D341Med (cell line): ENCODE data around the gene CYB5R3.

Experiments
- DNase-seq: peaks from one replicate; pipeline ENCODE4 v3.0.0; 2012; ENCODE audit warnings: low spot score

The CYB5R3 gene

DNA sequence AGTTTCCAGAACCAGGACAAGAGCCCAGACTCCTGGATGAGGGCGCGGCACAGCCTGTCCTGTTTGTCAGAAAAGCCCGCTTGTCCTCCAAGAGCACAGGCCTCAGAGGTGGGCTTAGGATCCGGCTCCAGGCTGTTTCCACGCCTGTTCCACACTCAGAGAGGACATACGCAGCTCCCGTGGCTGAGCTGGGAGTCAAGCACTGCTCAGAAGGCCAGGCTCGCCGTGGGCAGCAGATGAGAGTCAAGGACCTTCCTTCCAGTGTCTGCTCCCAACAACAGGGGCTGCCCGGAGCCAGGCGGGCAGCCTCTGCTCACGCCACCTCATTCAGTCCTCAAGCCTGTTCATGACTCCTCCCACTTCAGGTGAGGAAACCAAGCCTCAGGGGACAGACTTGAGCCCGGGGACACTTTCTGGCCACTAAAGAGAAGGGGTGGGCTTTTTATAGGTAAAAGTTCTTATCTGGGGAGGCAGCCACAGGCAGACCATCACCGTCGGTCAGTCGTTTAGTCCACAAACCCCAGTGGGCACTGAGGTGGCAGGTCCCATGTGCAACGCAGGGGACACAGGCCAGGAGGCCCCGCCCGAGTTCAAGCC, 3.8 kb downstream of the CYB5R3 start:
- DNase-seq: peak; percentile 34

DNA sequence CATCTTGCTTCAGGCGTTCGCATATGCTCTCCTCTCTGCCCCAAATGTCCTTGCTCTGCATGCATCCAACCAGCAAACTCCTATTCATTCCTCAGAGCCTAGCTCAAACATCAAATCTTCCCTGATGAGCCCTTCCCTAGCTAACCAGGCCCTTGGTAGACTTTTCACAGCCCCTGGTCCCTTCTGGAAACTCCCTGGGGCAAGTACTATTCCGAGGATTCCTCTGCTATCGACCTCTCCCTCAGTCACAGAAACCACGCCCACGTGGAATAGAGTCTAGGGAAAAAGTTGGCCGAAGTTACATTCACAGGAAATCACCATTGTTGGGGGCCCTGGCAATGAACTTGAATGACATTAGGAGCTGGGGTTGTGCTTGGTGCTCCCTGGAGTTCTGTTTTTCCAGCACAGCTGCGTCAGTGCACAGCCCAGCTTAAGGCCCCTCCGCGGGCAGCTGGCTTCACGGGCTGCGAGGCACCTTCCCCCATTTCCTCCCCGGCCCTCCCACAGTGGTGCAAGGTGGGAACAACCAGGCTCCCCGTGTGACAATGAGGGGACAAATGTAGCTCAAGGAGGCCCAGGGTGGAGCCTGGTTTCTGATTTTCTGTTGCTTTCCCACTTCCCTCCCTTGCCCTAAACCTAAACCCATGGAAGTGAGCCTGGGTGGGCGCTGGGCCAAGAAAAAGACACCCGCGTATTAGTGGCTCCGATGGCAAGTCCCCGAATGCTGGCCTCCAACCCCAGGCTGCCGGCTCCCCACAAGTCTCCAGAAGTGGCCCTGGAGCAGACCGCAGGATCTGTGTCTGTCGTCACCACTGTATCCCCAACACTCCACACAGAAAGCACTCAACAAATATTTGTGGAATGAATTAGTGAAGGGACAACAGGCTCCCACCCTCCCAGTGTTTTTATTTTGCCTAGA, 4.5 kb downstream of the CYB5R3 start:
- peak; percentile 45 for DNase-seq

DNA sequence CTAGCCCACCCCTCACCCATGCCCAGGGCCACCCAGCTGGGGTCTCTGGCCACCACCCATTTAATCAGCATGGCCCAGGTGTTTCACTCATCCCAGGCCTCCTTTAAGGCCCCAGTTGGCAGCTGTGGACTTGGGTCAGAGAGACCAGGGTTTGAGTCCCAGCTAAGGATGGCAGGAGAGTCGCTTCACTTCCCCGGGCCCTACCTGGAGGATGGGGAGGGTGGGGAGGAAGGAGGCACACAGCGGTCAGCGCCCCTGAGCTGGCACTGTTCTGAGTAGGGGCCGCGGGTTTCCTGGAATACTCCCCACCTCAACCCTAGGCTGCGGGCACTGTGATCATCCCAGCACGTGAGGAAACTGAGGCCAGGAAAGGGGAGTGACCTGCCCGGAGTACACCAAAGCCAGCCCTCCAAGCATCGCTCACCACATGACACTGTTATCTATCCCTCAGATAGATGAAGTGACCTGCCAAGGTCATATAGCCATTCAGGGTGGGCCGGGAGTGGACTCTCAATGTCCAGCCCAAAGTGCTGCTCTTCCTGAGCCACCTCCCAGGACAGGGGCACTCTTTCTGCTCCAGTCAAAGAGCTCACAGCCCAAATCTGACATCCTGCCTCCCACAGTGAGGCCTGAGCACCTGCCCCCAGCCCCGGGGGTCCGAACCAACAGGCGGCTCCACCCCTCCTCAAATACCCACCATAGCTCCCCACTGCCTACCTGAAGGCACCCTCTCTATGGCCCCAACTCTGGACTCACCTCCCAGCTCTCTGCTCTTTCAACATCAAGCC, 5.4 kb downstream of the CYB5R3 start:
- no peak for DNase-seq

- DNase-seq: no peak
These were observed 6.2 kb downstream of the CYB5R3 start for GRCh38 chr22:42642806-42643633.

DNA sequence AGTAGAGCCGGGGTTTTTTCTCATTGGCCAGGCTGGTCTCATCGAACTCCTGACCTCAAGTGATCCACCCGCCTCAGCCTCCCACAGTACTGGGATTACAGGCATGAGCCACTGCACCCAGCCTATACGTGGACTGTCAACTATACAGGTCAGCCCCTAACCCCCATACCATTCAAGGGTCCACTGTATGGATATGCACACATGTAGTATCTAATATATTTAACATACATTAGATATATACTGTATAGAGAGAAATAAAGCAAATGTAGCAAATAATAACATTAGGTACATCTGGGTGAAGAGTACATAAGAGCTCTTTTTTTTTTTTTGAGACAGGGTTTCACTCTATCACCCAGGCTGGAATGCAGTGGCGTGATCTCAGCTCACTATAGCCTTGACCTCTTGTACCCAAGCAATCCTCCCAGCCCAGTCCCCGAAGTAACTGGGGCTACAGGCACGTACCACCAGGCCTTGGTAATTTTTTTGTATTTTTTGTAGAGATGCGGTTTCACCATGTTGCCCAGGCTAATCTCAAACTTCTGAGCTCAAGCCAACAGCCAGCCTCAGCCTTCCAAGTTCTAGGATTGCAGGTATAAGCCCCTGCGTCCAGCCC, 7.3 kb downstream of the CYB5R3 start:
- no peak for DNase-seq

DNA sequence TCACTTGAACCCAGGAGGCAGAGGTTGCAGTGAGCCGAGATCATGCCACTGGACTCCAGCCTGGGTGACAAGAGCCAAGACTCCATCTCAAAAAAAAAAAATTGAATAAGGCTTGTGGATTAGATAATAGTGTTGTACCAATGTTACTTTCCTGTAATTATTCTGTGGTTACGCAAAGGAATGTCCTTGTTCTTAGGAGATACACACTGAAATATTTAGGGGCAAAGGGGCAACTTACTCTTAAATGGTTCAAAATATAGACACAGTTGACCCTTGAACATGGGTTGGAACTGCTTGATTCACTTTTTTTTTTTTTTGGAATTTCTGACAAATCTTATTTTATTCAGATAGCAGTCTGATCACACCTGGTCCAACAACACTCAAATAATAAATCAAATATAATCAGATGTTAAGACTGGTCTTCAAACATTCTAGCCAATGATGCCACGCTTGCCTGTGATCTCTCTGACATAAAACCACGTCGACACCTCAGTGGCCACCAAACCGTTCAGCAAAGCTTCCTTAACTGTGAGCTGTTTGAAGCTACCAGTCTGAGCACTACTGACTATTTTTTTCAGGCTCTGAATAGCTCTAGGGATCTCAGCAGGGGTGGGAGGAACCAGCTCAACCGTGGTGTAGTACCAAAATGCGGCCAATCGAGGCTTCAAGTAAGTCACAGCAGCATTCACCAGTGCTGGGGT, 9.5 kb downstream of the CYB5R3 start:
- DNase-seq: no peak

- no peak for DNase-seq
These were observed 11.6 kb downstream of the CYB5R3 start for GRCh38 chr22:42637555-42637954.

- DNase-seq: no peak
These were observed 12.7 kb downstream of the CYB5R3 start for GRCh38 chr22:42636506-42636905.

GRCh38 chr22:42635531-42635930, 13.7 kb downstream of the CYB5R3 start:
- no peak for DNase-seq

DNA sequence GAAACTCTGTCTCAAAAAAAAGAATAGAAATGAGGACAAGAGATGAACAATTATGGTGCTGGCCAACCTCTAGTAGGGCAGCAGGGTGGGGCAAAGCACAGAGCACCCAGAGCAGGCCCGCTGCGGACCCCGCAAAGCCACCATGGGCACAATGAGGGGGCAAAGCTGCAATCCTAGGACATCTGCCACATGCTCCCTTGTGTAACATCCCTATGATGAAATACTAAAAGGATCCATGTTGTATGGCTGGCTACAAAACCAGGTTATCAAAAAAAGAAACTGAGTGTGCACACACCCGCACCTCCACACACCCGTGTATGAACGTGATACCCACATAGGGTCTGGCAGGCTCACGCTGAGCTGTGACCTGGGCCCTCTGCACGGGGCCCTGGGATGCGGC, 16.2 kb downstream of the CYB5R3 start:
- DNase-seq: no peak

DNA sequence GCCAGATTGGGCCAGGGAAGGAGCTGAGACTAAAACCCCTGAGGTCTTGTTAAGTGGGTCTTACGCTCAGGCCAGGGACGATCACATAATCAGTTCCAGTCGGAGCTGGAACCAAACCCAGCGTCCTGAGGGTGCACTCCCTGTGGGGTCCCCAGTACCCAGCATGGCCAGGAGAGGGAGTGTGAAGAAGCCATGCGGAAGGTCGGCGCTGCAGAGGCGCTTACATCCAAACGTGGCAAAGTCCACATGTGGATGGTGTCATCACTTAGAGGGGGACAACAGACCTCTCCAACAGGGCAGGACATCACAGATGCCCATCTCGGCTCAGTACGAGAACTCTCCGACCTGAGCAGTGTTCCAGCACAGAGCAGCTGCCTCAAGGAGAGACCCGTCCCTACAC, 17.1 kb downstream of the CYB5R3 start:
- peak; percentile 59 for DNase-seq

- DNase-seq: no peak
These were observed 18.1 kb downstream of the CYB5R3 start for GRCh38 chr22:42630901-42631602.

DNA sequence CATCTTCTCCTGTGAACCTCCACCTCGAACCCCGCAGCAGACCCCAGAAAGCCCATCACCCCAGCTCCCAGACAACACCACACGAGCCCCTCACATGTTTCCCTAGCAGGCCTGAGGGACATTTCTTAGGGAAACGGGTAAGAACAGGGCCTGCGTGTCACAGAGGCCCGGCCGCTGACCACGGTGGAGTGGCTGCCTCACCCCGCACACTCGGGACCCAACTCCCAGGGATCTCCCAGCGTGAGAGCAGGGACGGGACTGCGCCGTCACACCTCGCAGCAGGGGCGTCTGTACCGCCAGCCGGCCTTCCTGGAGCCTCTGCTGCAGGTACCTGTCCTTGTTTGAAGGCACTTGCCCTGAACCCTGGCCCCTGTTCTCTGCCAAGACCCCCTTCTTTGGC, 19.0 kb downstream of the CYB5R3 start:
- no peak for DNase-seq

- DNase-seq: no peak
These were observed 21.2 kb downstream of the CYB5R3 start for GRCh38 chr22:42627981-42628380.

DNA sequence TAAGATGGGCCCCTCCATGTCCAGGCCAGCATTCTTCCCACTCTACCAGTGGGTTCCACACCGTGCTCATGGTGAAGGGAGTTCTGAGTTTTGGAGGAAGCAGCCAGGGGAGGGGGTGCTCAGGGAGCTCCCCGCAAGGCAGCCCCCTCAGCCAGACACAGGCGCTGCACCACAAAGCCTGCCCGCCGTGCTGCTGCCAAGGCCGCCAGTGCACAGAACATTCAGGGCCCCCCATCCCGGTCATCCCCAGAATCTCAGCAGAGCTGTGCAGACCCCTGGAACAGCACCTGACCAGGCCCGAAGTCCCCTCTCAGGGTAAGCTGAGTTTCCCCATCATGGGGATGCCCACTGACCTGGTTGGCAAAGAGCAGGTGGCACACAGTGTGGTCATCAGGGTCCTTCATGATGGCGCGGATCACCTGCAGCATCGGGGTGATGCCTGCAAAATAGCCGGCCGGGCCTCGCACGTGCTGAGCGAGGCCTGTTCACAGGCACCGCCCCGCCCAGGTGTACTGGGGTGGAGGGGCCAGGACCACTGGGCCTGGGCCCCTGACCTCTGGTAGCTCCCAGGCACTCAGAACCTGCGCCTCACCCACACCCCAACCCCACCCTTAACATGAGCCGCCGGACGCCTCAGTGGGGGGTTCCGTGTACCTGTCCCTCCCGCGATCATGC, 22.1 kb downstream of the CYB5R3 start:
- DNase-seq: no peak

DNA sequence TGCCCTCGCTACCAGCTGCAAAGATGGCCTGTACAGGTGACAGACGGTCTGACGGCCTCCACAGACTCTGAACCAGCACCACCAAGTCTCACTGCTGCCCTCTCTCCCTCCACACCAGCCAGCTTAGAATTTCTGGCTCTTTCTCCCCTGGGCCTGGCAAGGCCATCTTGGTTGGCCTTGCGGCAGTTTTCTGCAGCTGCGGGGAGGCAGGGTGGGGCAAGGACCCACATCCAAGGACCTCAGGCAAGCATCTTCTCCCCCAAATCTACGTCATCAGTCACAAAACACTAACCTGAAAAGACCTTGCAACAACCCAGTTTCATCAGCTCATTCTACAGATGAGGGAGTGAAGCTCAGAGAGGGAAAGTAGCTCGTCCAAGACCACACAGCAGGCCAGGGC, 22.8 kb downstream of the CYB5R3 start:
- no peak for DNase-seq

DNA sequence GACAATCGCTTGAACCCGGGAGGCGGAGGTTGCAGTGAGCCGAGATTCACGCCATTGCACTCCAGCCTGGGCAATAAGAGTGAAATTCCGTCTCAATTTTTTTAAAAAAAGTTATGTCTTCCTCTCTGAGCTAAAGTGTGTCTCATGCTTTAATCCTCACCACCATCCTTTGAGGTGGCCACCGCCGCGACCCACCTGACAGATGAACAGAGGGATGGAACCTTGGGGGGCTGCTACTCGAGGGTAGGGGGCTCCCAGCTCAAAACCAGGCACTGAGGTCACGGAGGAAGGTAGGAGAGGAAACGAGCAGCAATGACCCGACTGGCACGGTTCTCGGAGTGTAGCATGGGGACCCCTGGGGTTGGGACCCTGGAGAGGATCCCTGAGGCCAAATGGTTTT, 23.8 kb downstream of the CYB5R3 start:
- no peak for DNase-seq

GRCh38 chr22:42624551-42625106, 24.6 kb downstream of the CYB5R3 start:
- DNase-seq: no peak

GRCh38 chr22:42623756-42624441, 25.3 kb downstream of the CYB5R3 start:
- DNase-seq: no peak
